ENCODE results near the gene FAM236A.
"Not testable (repeated sequence)": the region's sequence is repeated elsewhere in the genome, so short reads cannot be mapped to it uniquely, and the experiment has no call there.

The FAM236A gene

DNA sequence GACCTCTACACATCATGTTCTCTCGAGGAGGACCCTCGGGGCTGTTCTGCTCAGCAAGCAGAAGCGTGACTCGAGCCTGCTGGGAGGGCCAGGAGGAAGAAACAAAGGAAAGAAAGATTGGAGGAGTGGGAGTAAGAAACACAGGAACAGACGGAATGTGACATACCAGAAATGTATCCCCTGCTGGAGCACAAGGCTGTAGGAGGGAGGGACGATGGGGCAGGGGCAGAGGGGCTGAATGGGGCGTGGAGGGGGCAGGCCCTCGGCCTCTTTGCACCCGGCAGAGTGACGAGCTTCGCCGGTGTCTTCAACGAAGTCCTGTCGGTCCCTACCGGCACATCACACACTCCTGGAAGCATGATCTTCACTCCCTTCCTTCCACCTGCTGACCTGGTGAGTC, at the start of gene FAM236A:
Gene FAM236A, plus strand, starts transcription at position 301 of the 400 bp plus-strand sequence. Its CDS starts 57 bp downstream, at position 358.
- not testable (repeated sequence) for DNase-seq

DNA sequence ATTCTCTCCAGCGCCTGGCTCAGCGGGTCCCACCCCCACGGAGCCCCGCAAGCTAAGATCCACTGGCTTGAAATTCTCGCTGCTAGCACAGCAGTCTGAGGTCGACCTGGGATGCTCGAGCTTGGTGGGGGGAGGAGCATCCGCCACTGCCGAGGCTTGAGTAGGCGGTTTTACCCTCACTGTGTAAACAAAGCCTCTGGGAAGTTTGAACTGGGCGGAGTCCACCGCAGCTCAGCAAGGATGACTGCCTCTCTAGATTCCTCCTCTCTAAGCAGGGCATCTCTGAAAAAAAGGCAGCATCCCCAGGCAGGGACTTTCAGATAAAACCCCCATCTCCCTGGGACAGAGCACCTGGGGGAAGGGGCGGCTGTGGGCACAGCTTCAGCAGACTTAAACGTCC, 48.3 kb upstream of the FAM236A start:
- not testable (repeated sequence) for DNase-seq

- not testable (repeated sequence) for DNase-seq
Observed at GRCh38 chrX:72912315-72912714, 25.7 kb upstream of the FAM236A start, which contains the start of gene FAM236C. Gene FAM236C, plus strand, starts transcription at chrX:72912615. Its CDS starts 100 bp downstream, at chrX:72912715.

DNA sequence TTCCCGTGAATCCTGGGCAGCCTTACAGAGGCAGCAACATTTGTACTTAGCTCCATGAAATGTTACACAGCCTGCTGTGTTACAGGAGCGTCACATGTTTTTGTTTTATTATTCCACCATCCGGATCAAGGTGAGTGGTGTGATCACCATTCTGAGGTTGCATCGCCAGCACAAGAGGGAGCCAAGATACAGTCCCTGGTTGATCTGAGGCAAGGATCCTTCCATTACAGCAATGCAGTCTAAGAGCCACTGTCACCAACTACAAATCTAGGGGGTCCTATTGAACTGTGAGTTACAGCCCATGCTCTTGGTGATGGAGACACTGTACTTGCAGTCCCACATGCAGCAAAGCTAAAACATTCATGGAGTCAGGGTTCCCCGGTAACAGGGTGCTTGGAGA, 21.9 kb upstream of the FAM236A start:
- not testable (repeated sequence) for DNase-seq

GRCh38 chrX:72932283-72932682, 5.7 kb upstream of the FAM236A start:
- DNase-seq, result not testable (repeated sequence)

DNA sequence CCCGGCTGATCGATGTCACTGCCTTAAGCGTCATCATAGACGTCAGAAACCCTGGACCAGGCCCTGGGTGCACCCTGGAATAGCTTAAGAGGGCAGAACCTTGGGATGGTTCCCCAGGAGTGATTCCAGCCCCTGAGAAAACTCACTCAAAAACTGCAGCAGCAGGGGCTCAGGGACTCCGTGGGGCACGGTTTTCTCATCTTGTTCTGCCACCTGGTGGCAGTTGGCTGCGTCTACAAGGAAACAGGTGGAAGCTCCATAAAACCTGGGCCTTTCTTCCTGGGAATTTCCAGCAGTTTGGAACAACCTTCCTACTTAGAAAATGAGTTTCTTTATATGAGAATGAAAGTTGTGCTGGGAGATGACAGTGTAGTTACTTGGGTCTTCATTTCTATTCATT, 1.6 kb upstream of the FAM236A start:
- not testable (repeated sequence) for DNase-seq

GRCh38 chrX:72936882-72937455, 1.0 kb upstream of the FAM236A start:
- DNase-seq, result not testable (repeated sequence)

GRCh38 chrX:72942272-72942671, 4.3 kb downstream of the FAM236A start:
- not testable (repeated sequence) for DNase-seq

- DNase-seq, result not testable (repeated sequence)
Observed at GRCh38 chrX:72943035-72943818, 5.2 kb downstream of the FAM236A start.

DNA sequence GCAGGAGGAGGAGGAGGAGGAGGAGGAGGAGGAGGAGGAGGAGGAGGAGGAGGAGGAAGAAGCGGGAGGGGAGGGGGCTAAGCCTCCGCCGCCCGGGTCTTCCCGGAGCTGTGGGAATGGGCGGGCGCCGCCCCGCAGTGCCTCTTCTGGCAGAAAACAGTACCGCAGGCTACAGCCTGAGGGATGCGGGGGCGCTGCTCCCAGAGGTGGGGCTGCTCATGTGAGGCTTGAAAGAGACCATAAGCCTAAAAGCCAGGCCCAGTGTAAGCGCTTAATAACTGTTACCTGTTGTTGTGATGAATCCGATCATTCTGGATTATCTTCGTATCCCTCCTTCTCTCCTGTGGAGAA, 5.8 kb downstream of the FAM236A start, which contains the start of gene DMRTC1:
Gene DMRTC1, minus strand, starts transcription at position 19 of the 351 bp plus-strand sequence. CDS start 68,143 bp downstream, outside the sequence.
- not testable (repeated sequence) for DNase-seq

- DNase-seq, result not testable (repeated sequence)
Observed at GRCh38 chrX:72959971-72960370, 22.0 kb downstream of the FAM236A start.

GRCh38 chrX:72971859-72972258, 33.9 kb downstream of the FAM236A start:
- DNase-seq, result not testable (repeated sequence)

DNA sequence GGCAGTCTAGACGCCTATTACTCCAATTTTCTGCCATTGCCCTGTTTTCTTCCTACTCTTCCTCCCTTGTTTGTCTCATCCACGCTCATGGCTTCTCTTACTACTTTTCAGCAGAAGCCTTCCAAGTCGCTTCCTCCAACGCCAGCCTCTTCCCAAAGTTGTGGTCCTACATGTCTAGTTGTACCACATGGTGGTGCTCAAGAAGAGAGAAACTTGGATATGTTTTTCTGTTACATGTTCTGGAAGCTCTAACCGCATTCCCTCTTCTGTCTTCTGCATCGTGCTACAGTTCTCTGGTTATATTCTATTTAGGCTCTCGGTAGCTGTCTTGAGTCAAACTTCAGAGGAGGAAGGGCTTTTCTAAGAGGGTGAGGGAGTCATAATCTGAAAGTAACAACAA, 36.9 kb downstream of the FAM236A start:
- DNase-seq, result not testable (repeated sequence)

- not testable (repeated sequence) for DNase-seq
Observed at GRCh38 chrX:72980894-72981469, 43.0 kb downstream of the FAM236A start.
